22Rv1 (cell line): ENCODE measurements around the gene CLMN.

Experiments used
- H3K27ac ChIP-seq: fragments of 450-650 bp; 2 replicates; pipeline ENCODE4 v1.5.1; 2017
- CTCF ChIP-seq: fragments of 450-650 bp; IDR thresholded peaks from 2 replicates; pipeline ENCODE4 v1.5.1; 2017; ENCODE audit warnings: mild to moderate bottlenecking
- ZFX ChIP-seq: fragments of 450-650 bp; IDR thresholded peaks from 2 replicates; pipeline ENCODE4 v1.6.1; 2017; ENCODE audit warnings: antibody characterized with exemption, borderline replicate concordance

The CLMN gene

GRCh38 chr14:95242870-95243269 is 76.8 kb downstream of the CLMN start:
- TF ChIP-seq CTCF (no peak), ZFX (no peak)

GRCh38 chr14:95240859-95241813 is 78.6 kb downstream of the CLMN start:
- TF ChIP-seq ZFX, result no peak

More at GRCh38 chr14:95242870-95243269, 76.8 kb downstream of the CLMN start:
- no peak overlapping the region for H3K27ac ChIP-seq

GRCh38 chr14:95238487-95239298 is 81.0 kb downstream of the CLMN start:
- TF ChIP-seq ZFX, result no peak
- no peak for TF ChIP-seq CTCF
- no peak overlapping the region for H3K27ac ChIP-seq

More at GRCh38 chr14:95240859-95241813, 78.6 kb downstream of the CLMN start:
- H3K27ac ChIP-seq, result peak overlapping the region; percentile 60

- no peak for TF ChIP-seq CTCF
- no peak for TF ChIP-seq ZFX
- H3K27ac ChIP-seq, result no peak overlapping the region
Observed at GRCh38 chr14:95237958-95238340, 81.8 kb downstream of the CLMN start.

GRCh38 chr14:95237121-95237957 is 82.4 kb downstream of the CLMN start:
- TF ChIP-seq ZFX (no peak), CTCF (no peak)
- H3K27ac ChIP-seq, result no peak overlapping the region

GRCh38 chr14:95236221-95236620 is 83.5 kb downstream of the CLMN start:
- TF ChIP-seq ZFX (no peak), CTCF (no peak)

GRCh38 chr14:95235767-95236166 is 83.9 kb downstream of the CLMN start:
- H3K27ac ChIP-seq, result no peak overlapping the region
- no peak for TF ChIP-seq ZFX
- no peak for TF ChIP-seq CTCF

More at GRCh38 chr14:95236221-95236620, 83.5 kb downstream of the CLMN start:
- H3K27ac ChIP-seq, result no peak overlapping the region
